A673 (cell line): ENCODE measurements around the gene SKAP1.

Experiments used
- EZH2 ChIP-seq: fragments of 200-600 bp; sonication (generic); IDR thresholded peaks from 2 replicates; pipeline ENCODE4 v1.6.1; 2017; ENCODE audit warnings: borderline replicate concordance, low read depth, mild to moderate bottlenecking, mixed read lengths, antibody characterized with exemption, low read length; ENCODE audit not compliant: poor library complexity, severe bottlenecking
- TF ChIP-seq, protein P1 (sequence below): fragments of 300-800, 200-600 bp; sonication (generic); conservative IDR thresholded peaks from 2 replicates; pipeline ENCODE4 v1.5.1; 2017; ENCODE audit warnings: low read depth, mild to moderate bottlenecking, antibody characterized with exemption, low read length, moderate library complexity, mixed read lengths

DNA sequence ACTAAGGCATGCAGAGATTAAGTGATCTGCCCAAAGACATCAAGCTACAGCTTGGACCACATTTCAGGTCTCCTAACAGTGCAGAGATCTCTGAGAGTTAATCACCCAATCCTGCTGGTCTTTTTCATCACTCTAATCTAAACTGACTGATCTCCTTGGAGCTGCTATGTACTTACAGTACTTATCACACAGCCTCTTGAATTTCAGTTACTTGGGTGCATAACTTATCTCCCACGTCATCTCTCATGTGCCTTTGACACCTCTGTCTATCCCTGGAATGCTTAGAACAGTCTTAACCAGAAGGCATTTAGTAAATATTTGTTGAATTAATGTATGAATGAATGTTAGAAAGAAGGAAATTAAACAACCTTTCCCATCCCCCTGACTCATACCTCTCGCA, 183.4 kb downstream of the SKAP1 start:
- TF ChIP-seq, protein P1, sequence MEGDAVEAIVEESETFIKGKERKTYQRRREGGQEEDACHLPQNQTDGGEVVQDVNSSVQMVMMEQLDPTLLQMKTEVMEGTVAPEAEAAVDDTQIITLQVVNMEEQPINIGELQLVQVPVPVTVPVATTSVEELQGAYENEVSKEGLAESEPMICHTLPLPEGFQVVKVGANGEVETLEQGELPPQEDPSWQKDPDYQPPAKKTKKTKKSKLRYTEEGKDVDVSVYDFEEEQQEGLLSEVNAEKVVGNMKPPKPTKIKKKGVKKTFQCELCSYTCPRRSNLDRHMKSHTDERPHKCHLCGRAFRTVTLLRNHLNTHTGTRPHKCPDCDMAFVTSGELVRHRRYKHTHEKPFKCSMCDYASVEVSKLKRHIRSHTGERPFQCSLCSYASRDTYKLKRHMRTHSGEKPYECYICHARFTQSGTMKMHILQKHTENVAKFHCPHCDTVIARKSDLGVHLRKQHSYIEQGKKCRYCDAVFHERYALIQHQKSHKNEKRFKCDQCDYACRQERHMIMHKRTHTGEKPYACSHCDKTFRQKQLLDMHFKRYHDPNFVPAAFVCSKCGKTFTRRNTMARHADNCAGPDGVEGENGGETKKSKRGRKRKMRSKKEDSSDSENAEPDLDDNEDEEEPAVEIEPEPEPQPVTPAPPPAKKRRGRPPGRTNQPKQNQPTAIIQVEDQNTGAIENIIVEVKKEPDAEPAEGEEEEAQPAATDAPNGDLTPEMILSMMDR: no peak
- TF ChIP-seq EZH2: no peak
